ENCODE measurements around the gene PDE6A. TPM values are rescaled to one million over a fixed set of nuclear protein-coding genes. Genes with fewer than 3 reads are reported as not detected.

Gene PDE6A
- total RNA-seq, 1 donor from 2014 or later = not detected

- DNase-seq (ENCODE audit: low spot score) = no peak
Observed at GRCh38 chr5:149838881-149839739, 105.5 kb downstream of the PDE6A start.

DNA sequence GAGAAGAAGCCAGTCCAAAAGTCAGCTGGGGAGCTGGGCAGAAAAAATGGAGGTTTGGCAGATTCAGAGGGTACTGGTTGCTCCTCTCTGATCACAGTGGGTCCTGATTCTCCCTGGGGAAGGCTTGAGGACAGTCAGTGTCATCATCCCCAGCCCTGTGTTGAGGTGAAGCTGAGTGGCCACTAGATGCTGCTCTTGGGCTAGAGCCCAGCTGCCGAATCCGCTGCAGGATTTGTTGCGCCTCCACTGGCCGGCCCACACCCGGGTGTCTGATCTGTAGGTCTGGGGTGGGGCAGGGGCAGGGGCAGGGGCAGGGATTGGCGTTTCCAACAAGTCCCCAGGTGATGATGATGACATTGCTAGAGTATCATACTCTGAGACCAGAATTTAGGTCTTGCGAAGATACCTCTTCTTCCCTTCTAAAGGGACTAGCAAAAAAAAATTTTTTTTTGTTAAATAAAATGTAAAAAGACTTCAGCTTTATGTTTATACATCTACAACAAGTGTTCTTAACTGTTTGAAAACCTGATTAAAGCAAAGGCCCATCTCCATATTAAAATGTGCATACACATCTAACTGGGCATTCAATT lies 106.8 kb downstream of the PDE6A start:
- no peak for DNase-seq (ENCODE audit: low spot score)

- no peak for DNase-seq (ENCODE audit: low spot score)
Observed at GRCh38 chr5:149836451-149837139, 108.0 kb downstream of the PDE6A start.

DNA sequence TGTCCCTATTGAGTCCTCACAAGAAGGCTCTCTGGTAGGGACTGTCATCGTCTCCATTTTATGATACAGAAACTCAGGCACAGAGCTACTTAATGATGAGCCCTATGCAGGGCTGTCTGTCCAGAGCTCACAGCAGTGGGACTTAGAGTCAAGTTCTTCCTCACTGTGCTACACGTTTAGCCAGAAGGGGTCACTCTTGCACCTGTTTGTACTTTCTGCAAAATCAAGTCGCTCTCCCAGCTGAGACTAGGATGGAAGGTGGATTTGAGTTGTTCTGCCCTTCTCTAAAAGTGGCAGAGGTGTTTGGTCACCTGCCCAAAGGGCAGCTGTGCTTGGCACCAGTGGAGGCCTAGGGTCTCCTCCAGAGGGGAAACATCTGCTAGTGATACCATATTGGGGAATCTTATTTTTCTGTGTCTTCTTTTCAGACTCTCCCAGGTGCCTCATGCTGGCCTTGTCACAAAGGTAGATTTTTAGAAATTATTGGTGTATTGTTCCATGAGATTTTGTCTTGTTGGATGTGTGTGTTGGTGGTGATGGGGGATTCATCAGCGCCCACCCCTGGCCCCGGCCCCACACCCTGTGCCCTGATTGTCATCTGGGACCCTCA lies 110.2 kb downstream of the PDE6A start:
- DNase-seq (ENCODE audit: low spot score) = peak; percentile 64

GRCh38 chr5:149833116-149833827 lies 111.3 kb downstream of the PDE6A start:
- no peak for DNase-seq (ENCODE audit: low spot score)

DNA sequence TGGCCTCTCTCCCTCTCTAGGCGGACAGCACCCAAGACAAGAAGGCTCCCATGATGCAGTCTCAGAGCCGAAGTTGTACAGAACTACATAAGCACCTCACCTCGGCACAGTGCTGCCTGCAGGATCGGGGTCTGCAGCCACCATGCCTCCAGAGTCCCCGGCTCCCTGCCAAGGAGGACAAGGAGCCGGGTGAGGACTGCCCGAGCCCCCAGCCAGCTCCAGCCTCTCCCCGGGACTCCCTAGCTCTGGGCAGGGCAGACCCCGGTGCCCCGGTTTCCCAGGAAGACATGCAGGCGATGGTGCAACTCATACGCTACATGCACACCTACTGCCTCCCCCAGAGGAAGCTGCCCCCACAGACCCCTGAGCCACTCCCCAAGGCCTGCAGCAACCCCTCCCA lies 112.0 kb downstream of the PDE6A start:
- DNase-seq (ENCODE audit: low spot score) = no peak

DNA sequence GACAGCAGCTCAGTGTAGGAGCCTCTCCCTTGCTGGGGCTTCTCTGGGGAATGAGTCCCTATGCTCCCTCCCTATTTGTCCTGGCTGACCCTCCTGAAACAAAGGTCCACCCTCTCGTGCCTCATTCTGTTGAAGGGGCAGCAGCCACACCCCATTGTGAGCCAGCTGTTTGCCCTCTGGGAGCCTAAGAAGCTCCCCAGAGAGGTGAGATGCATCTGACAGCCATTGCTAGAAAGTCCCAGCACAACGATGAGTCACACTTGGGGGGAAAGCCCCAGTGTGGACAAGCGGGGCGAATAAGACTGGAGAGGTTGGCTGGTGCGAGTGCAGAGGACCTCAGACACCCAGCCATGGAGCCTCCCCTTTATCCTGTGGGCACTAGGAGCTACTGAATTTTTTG lies 113.1 kb downstream of the PDE6A start:
- DNase-seq (ENCODE audit: low spot score) = no peak

DNA sequence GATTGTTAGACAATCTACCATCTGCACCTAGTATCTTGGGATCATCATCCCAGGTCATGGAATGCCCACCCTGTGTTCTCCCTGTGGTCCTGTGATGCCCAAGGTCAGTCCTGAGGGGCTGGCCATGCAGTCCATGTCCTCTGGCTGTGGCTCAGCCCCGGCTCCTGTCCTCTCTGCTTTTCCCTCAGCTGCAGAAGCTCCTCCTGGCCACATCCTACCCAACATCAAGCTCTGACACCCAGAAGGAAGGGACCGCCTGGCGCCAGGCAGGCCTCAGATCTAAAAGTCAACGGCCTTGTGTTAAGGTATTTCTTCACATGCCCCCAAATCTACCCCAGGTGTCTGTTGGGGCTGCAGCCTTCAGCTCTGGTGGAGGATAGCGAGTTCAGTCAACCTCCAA lies 114.0 kb downstream of the PDE6A start:
- no peak for DNase-seq (ENCODE audit: low spot score)

DNA sequence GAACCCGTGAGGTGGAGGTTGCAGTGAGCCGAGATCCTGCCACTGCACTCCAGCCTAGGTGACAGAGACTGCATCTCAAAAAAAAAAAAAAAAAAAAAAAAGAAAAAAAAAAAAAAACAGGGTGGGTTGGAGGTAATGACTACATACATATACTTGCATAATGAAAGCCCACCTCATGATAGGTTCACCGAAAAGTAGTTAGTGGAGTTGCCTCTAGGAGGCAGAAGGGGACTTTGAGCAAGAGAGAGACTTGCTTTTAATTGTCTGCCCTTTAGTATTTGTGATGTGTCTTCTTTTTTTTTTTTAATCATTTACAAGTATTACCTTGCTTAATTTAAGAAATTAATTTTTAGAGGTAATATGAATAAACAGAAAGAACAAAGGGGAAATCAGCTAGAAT lies 114.6 kb downstream of the PDE6A start:
- no peak for DNase-seq (ENCODE audit: low spot score)

- DNase-seq (ENCODE audit: low spot score) = peak; percentile 91
Observed at GRCh38 chr5:149828161-149829011, 116.2 kb downstream of the PDE6A start.

GRCh38 chr5:149827546-149827945 lies 117.0 kb downstream of the PDE6A start:
- no peak for DNase-seq (ENCODE audit: low spot score)

DNA sequence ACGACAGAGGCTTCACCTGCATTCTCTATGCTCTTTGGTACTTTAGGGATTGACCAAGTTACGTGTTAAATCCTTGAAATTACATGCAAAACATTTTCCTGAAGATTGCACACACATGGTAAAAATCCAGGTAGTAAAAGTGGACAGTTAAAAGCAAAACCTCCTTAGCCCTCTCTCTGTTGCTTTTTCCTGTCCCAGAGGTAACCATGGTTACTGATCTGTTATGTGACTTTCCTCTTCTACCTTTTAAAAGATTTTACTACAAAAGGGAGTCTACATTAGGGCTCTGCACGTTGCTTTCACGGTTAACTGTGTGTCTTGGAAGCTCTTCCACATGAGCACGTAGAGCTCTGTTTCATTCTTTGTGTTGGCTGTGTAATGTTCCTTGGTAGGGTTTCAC lies 117.5 kb downstream of the PDE6A start:
- DNase-seq (ENCODE audit: low spot score) = no peak

- DNase-seq (ENCODE audit: low spot score) = peak; percentile 60
Observed at GRCh38 chr5:149826574-149826973, 118.0 kb downstream of the PDE6A start.

DNA sequence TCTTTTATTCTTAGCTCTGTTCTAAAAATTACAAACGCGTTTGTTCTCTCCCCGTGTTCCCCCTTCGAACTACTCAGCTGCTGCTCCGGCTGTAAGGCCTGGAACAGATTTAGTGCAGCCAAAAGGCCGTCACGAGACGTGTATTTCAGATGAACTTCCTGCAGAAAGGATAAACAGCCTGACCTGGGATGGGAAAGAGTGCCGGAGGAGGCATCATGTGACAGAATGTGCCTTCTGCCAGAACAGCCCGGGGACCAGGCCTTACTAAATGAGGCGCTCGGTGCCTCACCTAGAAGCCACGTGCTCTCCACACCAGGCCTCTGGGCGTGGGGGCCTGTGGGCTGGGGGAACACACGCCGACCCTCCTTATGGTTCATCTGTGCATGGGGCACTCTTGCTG lies 119.7 kb downstream of the PDE6A start:
- peak; percentile 69 for DNase-seq (ENCODE audit: low spot score)

- no peak for DNase-seq (ENCODE audit: low spot score)
Observed at GRCh38 chr5:149824120-149824519, 120.5 kb downstream of the PDE6A start.

GRCh38 chr5:149823375-149823774 lies 121.2 kb downstream of the PDE6A start:
- DNase-seq (ENCODE audit: low spot score) = no peak

DNA sequence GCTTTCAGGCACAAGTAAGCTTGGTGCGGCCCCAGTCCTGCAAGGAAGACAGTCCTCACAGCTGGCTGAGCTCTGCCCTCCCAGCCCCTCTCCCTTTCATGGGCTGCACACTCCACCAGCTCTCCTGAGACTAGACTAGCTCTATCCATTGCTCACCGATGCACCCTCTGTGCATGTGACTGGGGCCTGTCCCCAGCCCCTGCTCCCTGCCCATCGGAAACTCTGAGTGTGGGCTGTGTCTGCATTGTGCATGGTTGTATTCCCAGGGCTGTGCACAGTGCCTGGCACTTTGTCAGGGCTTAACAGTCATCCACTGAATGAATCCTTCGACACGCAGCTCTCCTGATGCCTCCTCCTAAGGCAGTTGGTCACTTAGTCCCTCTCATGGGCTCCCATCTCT lies 122.3 kb downstream of the PDE6A start:
- DNase-seq (ENCODE audit: low spot score) = no peak

- no peak for DNase-seq (ENCODE audit: low spot score)
Observed at GRCh38 chr5:149820536-149821510, 123.8 kb downstream of the PDE6A start.

GRCh38 chr5:149820012-149820411 lies 124.6 kb downstream of the PDE6A start:
- no peak for DNase-seq (ENCODE audit: low spot score)

DNA sequence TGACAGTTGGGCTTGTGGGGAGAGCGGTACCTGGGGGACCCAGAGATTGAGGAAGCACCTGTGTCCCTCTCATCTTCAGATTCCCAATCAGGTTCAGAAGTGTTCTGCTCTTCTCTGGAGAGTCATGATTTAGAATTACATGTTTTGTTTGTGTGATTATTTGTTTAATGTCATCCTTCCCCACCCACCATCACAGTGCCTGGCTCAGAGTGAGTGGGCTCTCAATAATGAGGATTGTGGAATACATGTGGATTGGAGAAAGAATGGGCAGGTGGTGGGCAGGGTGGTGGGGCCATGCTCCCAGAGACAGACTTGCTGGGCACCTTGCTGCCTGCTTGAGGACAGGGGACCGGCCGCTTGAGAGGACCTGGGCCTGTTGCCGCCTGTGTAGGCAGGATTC lies 126.5 kb downstream of the PDE6A start:
- no peak for DNase-seq (ENCODE audit: low spot score)
